ENCODE results near the gene ETS1. TPM values are rescaled to one million over a fixed set of nuclear protein-coding genes. Genes with fewer than 3 reads are reported as not detected.

Gene ETS1
- total and polyA plus RNA-seq, 2 experiments from 2014 or later, result 25.6 to 52.6 TPM

GRCh38 chr11:128615076-128615475 lies 27.7 kb upstream of the ETS1 start:
- H2AFZ ChIP-seq, result no peak overlapping the region
- no peak for DNase-seq (ENCODE audit: low spot score)
- no peaks in the 10 kb centered on the region for H3K79me2 ChIP-seq (replicated peaks; ENCODE audit: insufficient read depth)

DNA sequence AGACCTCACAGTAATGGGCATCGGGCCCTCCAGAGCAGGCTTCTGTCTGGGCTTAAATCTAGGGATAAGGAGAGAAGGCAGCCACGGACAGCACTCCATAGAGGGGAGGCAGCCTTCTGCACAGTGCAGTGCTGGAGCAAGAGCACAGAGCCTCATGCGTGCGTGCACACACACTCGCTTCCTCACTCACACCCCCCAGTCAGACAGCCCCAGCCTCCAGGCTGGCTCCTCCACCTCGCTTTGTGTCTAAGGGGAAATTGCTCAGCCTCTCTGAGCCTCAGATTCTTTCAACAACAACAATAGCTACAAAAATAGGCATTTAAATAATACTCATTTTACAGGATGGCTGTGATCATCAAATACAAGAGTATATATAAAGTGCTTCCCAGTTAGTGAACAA lies 26.7 kb upstream of the ETS1 start:
- no peaks in the 10 kb centered on the region for H3K79me2 ChIP-seq (replicated peaks; ENCODE audit: insufficient read depth)
- no peak overlapping the region for H2AFZ ChIP-seq
- no peaks in the 10 kb centered on the region for H3K27me3 ChIP-seq (ENCODE audit: insufficient read depth)
- 0 out of 2 replicates have a peak, but pooled peaks cover under 1% of the 10 kb centered on the region for H3F3A ChIP-seq (replicated peaks; ENCODE audit: low read depth)
- H3K4me1 Mint-ChIP-seq, result peaks cover 31% of the 10 kb centered on the region
- no peak overlapping the region for H3K4me3 Mint-ChIP-seq
- ATAC-seq (no peak), DNase-seq (ENCODE audit: low spot score) (no peak)
- H3K9me3 Mint-ChIP-seq, result no peaks in the 10 kb centered on the region
- peaks cover 22% of the 10 kb centered on the region for H3K27me3 Mint-ChIP-seq (ENCODE audit: insufficient read depth, low read depth, poor library complexity)
- no peak overlapping the region for H3K27ac ChIP-seq (ENCODE audit: low read depth)
- H3K36me3 ChIP-seq (ENCODE audit: insufficient read depth), result no peaks in the 10 kb centered on the region
- peaks cover 14% of the 10 kb centered on the region for H3K4me1 ChIP-seq (ENCODE audit: insufficient read depth)
- no peaks in the 10 kb centered on the region for H3K9me2 ChIP-seq (ENCODE audit: insufficient read depth)
- H3K4me2 ChIP-seq, result no peak overlapping the region
- H4K20me1 ChIP-seq (replicated peaks; ENCODE audit: insufficient read depth), result no peaks in the 10 kb centered on the region
- no peaks in the 10 kb centered on the region for H3K36me3 Mint-ChIP-seq (ENCODE audit: low read depth)
- no peak overlapping the region for H3K4me3 ChIP-seq
- no peak overlapping the region for H3K27ac Mint-ChIP-seq
- TF ChIP-seq EZH2phosphoT487 (IDR thresholded peaks at IDR 0.05; ENCODE audit: unreplicated experiment), result no peak
- no peak for TF ChIP-seq ZNF114 (CRISPR knock-in tag; IDR thresholded peaks at IDR 0.05)
- TF ChIP-seq CREB1 (CRISPR knock-in tag; IDR thresholded peaks at IDR 0.05; ENCODE audit: low read depth), result no peak
- no peak for TF ChIP-seq ZNF331 (CRISPR knock-in tag; IDR thresholded peaks at IDR 0.05; ENCODE audit: low read depth)
- TF ChIP-seq EZH2 (IDR thresholded peaks at IDR 0.05; ENCODE audit: low read depth, unreplicated experiment), result no peak
- no peak for TF ChIP-seq CTCF (conservative IDR thresholded peaks at IDR 0.05; ENCODE audit: low read depth in 2 of 2)
- no peak for TF ChIP-seq JUNB (IDR thresholded peaks at IDR 0.05; ENCODE audit: unreplicated experiment)
- TF ChIP-seq, protein P1, sequence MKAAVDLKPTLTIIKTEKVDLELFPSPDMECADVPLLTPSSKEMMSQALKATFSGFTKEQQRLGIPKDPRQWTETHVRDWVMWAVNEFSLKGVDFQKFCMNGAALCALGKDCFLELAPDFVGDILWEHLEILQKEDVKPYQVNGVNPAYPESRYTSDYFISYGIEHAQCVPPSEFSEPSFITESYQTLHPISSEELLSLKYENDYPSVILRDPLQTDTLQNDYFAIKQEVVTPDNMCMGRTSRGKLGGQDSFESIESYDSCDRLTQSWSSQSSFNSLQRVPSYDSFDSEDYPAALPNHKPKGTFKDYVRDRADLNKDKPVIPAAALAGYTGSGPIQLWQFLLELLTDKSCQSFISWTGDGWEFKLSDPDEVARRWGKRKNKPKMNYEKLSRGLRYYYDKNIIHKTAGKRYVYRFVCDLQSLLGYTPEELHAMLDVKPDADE (IDR thresholded peaks at IDR 0.05), result no peak
- no peak for TF ChIP-seq POLR2AphosphoS5 (IDR thresholded peaks at IDR 0.05; ENCODE audit: low read depth)

More at GRCh38 chr11:128615076-128615475, 27.7 kb upstream of the ETS1 start:
- Histone ChIP-seq H3K4me2 (no peak overlapping the region), H3F3A (replicated peaks; ENCODE audit: low read depth) (no peaks in the 10 kb centered on the region), H3K36me3 (ENCODE audit: insufficient read depth) (no peaks in the 10 kb centered on the region), H3K27ac (ENCODE audit: low read depth) (no peak overlapping the region), H4K20me1 (replicated peaks; ENCODE audit: insufficient read depth) (no peaks in the 10 kb centered on the region), H3K4me1 (ENCODE audit: insufficient read depth) (peaks cover 11% of the 10 kb centered on the region), H3K9me2 (ENCODE audit: insufficient read depth) (no peaks in the 10 kb centered on the region), H3K27me3 (ENCODE audit: insufficient read depth) (no peaks in the 10 kb centered on the region), H3K4me3 (no peak overlapping the region)
- peaks cover 20% of the 10 kb centered on the region for H3K27me3 Mint-ChIP-seq (ENCODE audit: insufficient read depth, low read depth, poor library complexity)
- no peak; the same call in 2 of the 3 replicates for ATAC-seq
- no peaks in the 10 kb centered on the region for H3K36me3 Mint-ChIP-seq (ENCODE audit: low read depth)
- no peaks in the 10 kb centered on the region for H3K9me3 Mint-ChIP-seq
- H3K27ac Mint-ChIP-seq, result no peak overlapping the region
- no peak overlapping the region for H3K4me3 Mint-ChIP-seq
- TF ChIP-seq, protein P2, sequence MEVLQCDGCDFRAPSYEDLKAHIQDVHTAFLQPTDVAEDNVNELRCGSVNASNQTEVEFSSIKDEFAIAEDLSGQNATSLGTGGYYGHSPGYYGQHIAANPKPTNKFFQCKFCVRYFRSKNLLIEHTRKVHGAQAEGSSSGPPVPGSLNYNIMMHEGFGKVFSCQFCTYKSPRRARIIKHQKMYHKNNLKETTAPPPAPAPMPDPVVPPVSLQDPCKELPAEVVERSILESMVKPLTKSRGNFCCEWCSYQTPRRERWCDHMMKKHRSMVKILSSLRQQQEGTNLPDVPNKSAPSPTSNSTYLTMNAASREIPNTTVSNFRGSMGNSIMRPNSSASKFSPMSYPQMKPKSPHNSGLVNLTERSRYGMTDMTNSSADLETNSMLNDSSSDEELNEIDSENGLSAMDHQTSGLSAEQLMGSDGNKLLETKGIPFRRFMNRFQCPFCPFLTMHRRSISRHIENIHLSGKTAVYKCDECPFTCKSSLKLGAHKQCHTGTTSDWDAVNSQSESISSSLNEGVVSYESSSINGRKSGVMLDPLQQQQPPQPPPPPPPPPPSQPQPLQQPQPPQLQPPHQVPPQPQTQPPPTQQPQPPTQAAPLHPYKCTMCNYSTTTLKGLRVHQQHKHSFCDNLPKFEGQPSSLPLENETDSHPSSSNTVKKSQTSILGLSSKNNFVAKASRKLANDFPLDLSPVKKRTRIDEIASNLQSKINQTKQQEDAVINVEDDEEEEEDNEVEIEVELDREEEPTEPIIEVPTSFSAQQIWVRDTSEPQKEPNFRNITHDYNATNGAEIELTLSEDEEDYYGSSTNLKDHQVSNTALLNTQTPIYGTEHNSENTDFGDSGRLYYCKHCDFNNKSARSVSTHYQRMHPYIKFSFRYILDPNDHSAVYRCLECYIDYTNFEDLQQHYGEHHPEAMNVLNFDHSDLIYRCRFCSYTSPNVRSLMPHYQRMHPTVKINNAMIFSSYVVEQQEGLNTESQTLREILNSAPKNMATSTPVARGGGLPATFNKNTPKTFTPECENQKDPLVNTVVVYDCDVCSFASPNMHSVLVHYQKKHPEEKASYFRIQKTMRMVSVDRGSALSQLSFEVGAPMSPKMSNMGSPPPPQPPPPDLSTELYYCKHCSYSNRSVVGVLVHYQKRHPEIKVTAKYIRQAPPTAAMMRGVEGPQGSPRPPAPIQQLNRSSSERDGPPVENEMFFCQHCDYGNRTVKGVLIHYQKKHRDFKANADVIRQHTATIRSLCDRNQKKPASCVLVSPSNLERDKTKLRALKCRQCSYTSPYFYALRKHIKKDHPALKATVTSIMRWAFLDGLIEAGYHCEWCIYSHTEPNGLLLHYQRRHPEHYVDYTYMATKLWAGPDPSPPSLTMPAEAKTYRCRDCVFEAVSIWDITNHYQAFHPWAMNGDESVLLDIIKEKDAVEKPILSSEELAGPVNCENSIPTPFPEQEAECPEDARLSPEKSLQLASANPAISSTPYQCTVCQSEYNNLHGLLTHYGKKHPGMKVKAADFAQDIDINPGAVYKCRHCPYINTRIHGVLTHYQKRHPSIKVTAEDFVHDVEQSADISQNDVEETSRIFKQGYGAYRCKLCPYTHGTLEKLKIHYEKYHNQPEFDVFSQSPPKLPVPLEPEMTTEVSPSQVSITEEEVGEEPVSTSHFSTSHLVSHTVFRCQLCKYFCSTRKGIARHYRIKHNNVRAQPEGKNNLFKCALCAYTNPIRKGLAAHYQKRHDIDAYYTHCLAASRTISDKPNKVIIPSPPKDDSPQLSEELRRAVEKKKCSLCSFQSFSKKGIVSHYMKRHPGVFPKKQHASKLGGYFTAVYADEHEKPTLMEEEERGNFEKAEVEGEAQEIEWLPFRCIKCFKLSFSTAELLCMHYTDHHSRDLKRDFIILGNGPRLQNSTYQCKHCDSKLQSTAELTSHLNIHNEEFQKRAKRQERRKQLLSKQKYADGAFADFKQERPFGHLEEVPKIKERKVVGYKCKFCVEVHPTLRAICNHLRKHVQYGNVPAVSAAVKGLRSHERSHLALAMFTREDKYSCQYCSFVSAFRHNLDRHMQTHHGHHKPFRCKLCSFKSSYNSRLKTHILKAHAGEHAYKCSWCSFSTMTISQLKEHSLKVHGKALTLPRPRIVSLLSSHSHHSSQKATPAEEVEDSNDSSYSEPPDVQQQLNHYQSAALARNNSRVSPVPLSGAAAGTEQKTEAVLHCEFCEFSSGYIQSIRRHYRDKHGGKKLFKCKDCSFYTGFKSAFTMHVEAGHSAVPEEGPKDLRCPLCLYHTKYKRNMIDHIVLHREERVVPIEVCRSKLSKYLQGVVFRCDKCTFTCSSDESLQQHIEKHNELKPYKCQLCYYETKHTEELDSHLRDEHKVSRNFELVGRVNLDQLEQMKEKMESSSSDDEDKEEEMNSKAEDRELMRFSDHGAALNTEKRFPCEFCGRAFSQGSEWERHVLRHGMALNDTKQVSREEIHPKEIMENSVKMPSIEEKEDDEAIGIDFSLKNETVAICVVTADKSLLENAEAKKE (CRISPR knock-in tag; IDR thresholded peaks at IDR 0.05), result no peak
- peaks cover 21% of the 10 kb centered on the region for H3K4me1 Mint-ChIP-seq
